HepG2 (cell line): Measurements from ENCODE around the gene REPIN1. TPM values are rescaled to one million over a fixed set of nuclear protein-coding genes. Genes with fewer than 3 reads are reported as not detected.
A peak's percentile ranks its signal among the peaks of the same experiment; 100 is the strongest.

Experiments used
- ATAC-seq: fragments of 200-7000 bp; cut with Tn5 transposase; 3 replicates; pipeline ENCODE4 v1.9.1; 2020; ENCODE audit warnings: mild to moderate bottlenecking, moderate library complexity
- BruUV-seq: library from RNA; stranded (reverse); fragments of 400-500 nt; replicated peaks from 2 replicates; lab custom pipeline; 2021; lab: Mats Ljungman, UMichigan
- CTCF ChIA-PET: fragments of 300-600 bp; formaldehyde crosslinking; extraction: SDS; loops from one replicate; lab custom pipeline; 2021; ENCODE audit warnings: low total read pairs, inconsistent platforms, low intra/inter-chr PET ratio; lab: Yijun Ruan, JAX
- POLR2A ChIA-PET: fragments of 350-600 bp; sonication (Branson Sonifier 250); formaldehyde crosslinking; loops from one replicate; lab custom pipeline; 2020; ENCODE audit warnings: antibody characterized with exemption, inconsistent platforms; lab: Yijun Ruan, JAX
- DNase-seq: peaks from one replicate; pipeline ENCODE4 v3.0.0-alpha.2; 2015; ENCODE audit warnings: low spot score
- FAIRE-seq: peaks from 3 replicates; lab custom pipeline; 2011; peaks lifted over from hg19 to GRCh38; lab: Jason Lieb, UNC
- H2AFZ ChIP-seq: one replicate; pipeline ENCODE4 v1.6.1; 2011; ENCODE audit warnings: low read length, inconsistent platforms
- H3K27ac ChIP-seq: fragments of 300-600 bp; 3 replicates; pipeline ENCODE4 v1.8.0; 2011; ENCODE audit warnings: mixed run types, mild to moderate bottlenecking, mixed read lengths, low read length, inconsistent platforms; ENCODE audit not compliant: insufficient read depth; ENCODE audit errors: extremely low read length
- H3K27me3 ChIP-seq, 2 experiments: fragments of 200-600 bp in 1 of 2; 2 replicates in 1 of 2; 3 replicates in 1 of 2; pipeline versions ENCODE4 v1.6.0 to v1.8.0; 2011; ENCODE audit warnings: low read length in 2 of 2, mild to moderate bottlenecking in 2 of 2, moderate library complexity in 2 of 2, inconsistent platforms in 1 of 2; ENCODE audit not compliant: insufficient read depth in 2 of 2, control insufficient read depth in 1 of 2
- H3K36me3 ChIP-seq, 2 experiments: fragments of 200-600 bp in 1 of 2; replicated peaks in 1 of 2; 2 replicates in 1 of 2; 3 replicates in 1 of 2; pipeline versions ENCODE4 v1.5.1 to v1.8.0; 2011; ENCODE audit warnings: low read length in 2 of 2, inconsistent platforms in 1 of 2; ENCODE audit not compliant: insufficient read depth in 2 of 2, control insufficient read depth in 1 of 2
- H3K4me1 ChIP-seq: 2 replicates; pipeline ENCODE4 v1.5.1; 2012; ENCODE audit warnings: low read length, inconsistent platforms; ENCODE audit not compliant: insufficient read depth
- H3K4me2 ChIP-seq: 2 replicates; pipeline ENCODE4 v1.6.0; 2011; ENCODE audit warnings: low read depth, low read length, inconsistent platforms
- H3K4me3 ChIP-seq, 3 experiments: fragments of 200-600 bp in 1 of 3; sonication (generic), shearing (Covaris generic) in 1 of 3; replicated peaks in 1 of 3; 2 replicates each; pipeline ENCODE4 v1.5.1; 2011 to 2016; ENCODE audit warnings: low read length in 3 of 3, inconsistent platforms in 2 of 3, low read depth in 2 of 3, mild to moderate bottlenecking in 2 of 3, control low read depth in 1 of 3, mixed read lengths in 1 of 3; ENCODE audit not compliant: insufficient read depth in 1 of 3
- H3K79me2 ChIP-seq: one replicate; pipeline ENCODE4 v1.6.1; 2011; ENCODE audit warnings: low read length, inconsistent platforms; ENCODE audit not compliant: insufficient read depth
- H3K9ac ChIP-seq: 2 replicates; pipeline ENCODE4 v1.6.0; 2011; ENCODE audit warnings: mild to moderate bottlenecking, low read depth, low read length, inconsistent platforms; ENCODE audit not compliant: insufficient read depth
- H3K9me3 ChIP-seq: 2 replicates; pipeline ENCODE4 v1.5.1; 2012; ENCODE audit warnings: mild to moderate bottlenecking, low read length
- H4K20me1 ChIP-seq: 2 replicates; pipeline ENCODE4 v1.6.0; 2011; ENCODE audit warnings: inconsistent platforms, mild to moderate bottlenecking, low read length, moderate library complexity; ENCODE audit not compliant: insufficient read depth
- AGO2 ChIP-seq: fragments of 200-400 bp; formaldehyde crosslinking; optimal IDR thresholded peaks from 2 replicates; pipeline ENCODE3; 2017; ENCODE audit warnings: mild to moderate bottlenecking, low read depth, low read length, moderate library complexity
- ARNT2 ChIP-seq: sonication (generic); formaldehyde crosslinking; IDR thresholded peaks from 2 replicates; pipeline ENCODE4 v1.8.0; 2022; ENCODE audit warnings: mild to moderate bottlenecking, low read depth, missing genetic modification reagents, moderate library complexity
- CBX5 ChIP-seq: sonication (generic); formaldehyde crosslinking; IDR thresholded peaks from 2 replicates; pipeline ENCODE4 v1.4.0; 2020; ENCODE audit warnings: missing genetic modification reagents, borderline replicate concordance
- CREB1 ChIP-seq, 2 experiments: fragments of 450-650 bp in 1 of 2; IDR thresholded peaks; 2 replicates each; pipeline ENCODE4 v1.6.1; 2016 to 2017; ENCODE audit warnings: control low read depth in 1 of 2, mild to moderate bottlenecking in 1 of 2, missing compliant biosample characterization in 1 of 2, missing genetic modification characterization in 1 of 2
- ETV6 ChIP-seq: sonication (generic); formaldehyde crosslinking; conservative IDR thresholded peaks from 2 replicates; pipeline ENCODE4 v1.4.0; 2020; ENCODE audit warnings: missing genetic modification reagents
- HNF1B ChIP-seq: sonication (generic); formaldehyde crosslinking; IDR thresholded peaks from 2 replicates; pipeline ENCODE4 v1.5.1; 2020; ENCODE audit warnings: mild to moderate bottlenecking, moderate library complexity, missing genetic modification reagents
- SAFB2 ChIP-seq: sonication (generic); formaldehyde crosslinking; IDR thresholded peaks from 2 replicates; pipeline ENCODE4 v1.5.1; 2020; ENCODE audit warnings: missing genetic modification reagents, low read depth, mild to moderate bottlenecking, borderline replicate concordance
- UBTF ChIP-seq: sonication (generic); formaldehyde crosslinking; IDR thresholded peaks from 2 replicates; pipeline ENCODE4 v1.4.0; 2020; ENCODE audit warnings: mild to moderate bottlenecking, missing genetic modification reagents
- ZFP82 ChIP-seq: sonication (generic); formaldehyde crosslinking; IDR thresholded peaks from 2 replicates; pipeline ENCODE4 v1.5.1; 2020; ENCODE audit warnings: mild to moderate bottlenecking, missing genetic modification reagents, borderline replicate concordance
- ZNF34 ChIP-seq: sonication (generic); formaldehyde crosslinking; IDR thresholded peaks from 2 replicates; pipeline ENCODE4 v1.4.0; 2020; ENCODE audit warnings: mild to moderate bottlenecking, missing genetic modification reagents, borderline replicate concordance
- ZNF513 ChIP-seq: sonication (generic); formaldehyde crosslinking; conservative IDR thresholded peaks from 2 replicates; pipeline ENCODE4 v1.5.0; 2020; ENCODE audit warnings: missing genetic modification reagents
- ZNF569 ChIP-seq: sonication (generic); formaldehyde crosslinking; IDR thresholded peaks from 2 replicates; pipeline ENCODE4 v1.5.0; 2020; ENCODE audit warnings: mild to moderate bottlenecking, missing genetic modification reagents, moderate library complexity, borderline replicate concordance
- ZNF878 ChIP-seq: sonication (generic); formaldehyde crosslinking; IDR thresholded peaks from 2 replicates; pipeline ENCODE4 v1.8.1; 2023; ENCODE audit warnings: mild to moderate bottlenecking, missing genetic modification reagents, moderate library complexity
- WGBS: methylation state at CpG from one replicate; pipeline ENCODE4 v1.1.6; 2017; ENCODE audit warnings: low lambda C conversion rate; 5-methylcytosine and 5-hydroxymethylcytosine counted together
- in situ Hi-C: cut with HindIII; loops from 2 replicates; pipeline ENCODE4 v1.10.0; 2017; ENCODE audit warnings: low pct_unique_long_range_greater_than_20kb; ENCODE audit not compliant: extremely low pct_ligation_motif_present
- intact Hi-C: fragments of 100-400 bp; cut with micrococcal nuclease; formaldehyde crosslinking; loops from one replicate; pipeline ENCODE4 v1.10.0; 2022; ENCODE audit not compliant: unreplicated experiment
- polyA plus RNA-seq, 8 experiments: library from polyadenylated mRNA; depleted of rRNA in 3 of 8; stranded (reverse) in 7 of 8; unstranded in 1 of 8; fragments of >200 nt; fragmentation: Illumina TruSeq in 4 of 8; extraction: Trizol in 4 of 8; gene quantifications; 2 replicates each; pipeline versions ENCODE4 v1.2.1 to v1.2.3, GENCODE V29; 2011 to 2016; ENCODE audit warnings: low read depth in 4 of 8, missing spikeins in 1 of 8, mixed read lengths in 1 of 8; ENCODE audit not compliant: insufficient read depth in 1 of 8
- total RNA-seq, 5 experiments: library from RNA; depleted of rRNA; stranded (reverse); fragments of >200 nt; fragmentation: Illumina TruSeq; extraction: Trizol; gene quantifications; 2 replicates each; pipeline ENCODE4 v1.2.3, GENCODE V29; 2016; ENCODE audit warnings: low read depth in 1 of 5
- TF ChIP-seq, protein P1 (sequence below): sonication (generic); formaldehyde crosslinking; IDR thresholded peaks from 2 replicates; pipeline ENCODE4 v1.8.1; 2023; ENCODE audit warnings: mild to moderate bottlenecking, missing genetic modification reagents

Gene REPIN1
- total and polyA plus RNA-seq, 2 of the 13 experiments (the other 11 are each of a cell fraction or from before 2014, with no cell fraction given), result 69.9 to 108 TPM

GRCh38 chr7:150369748-150370501 is 1.3 kb downstream of the REPIN1 start:
- ATAC-seq (no peak; the same call in 2 of the 3 replicates), FAIRE-seq (no peak), DNase-seq (no peak)
- in situ Hi-C loops, result no loop called here
- Histone ChIP-seq H2AFZ (no peak overlapping the region), H4K20me1 (peaks cover 8% of the 10 kb centered on the region; the same call in 1 of the 2 replicates), H3K4me1 (peaks cover 51% of the 10 kb centered on the region), H3K4me3 (peak overlapping the region; percentile 68 to 84 (median 82)), H3K36me3 (peaks cover 5 to 27% of the 10 kb centered on the region in 2 experiments; a peak in 4 of 5 replicates), H3K9me3 (no peaks in the 10 kb centered on the region), H3K4me2 (peak overlapping the region; percentile 99), H3K27me3 (no peaks in the 10 kb centered on the region), H3K9ac (peak overlapping the region; percentile 95), H3K79me2 (peaks cover 38% of the 10 kb centered on the region), H3K27ac (peak overlapping the region; percentile 100)
- POLR2A ChIA-PET, result interaction anchor here (1.1 to 6.8 kb wide), 15 partner anchors 9 to 532 kb away, joined by 3 to 141 read pairs (median 9); partner anchors contain the start of genes ACTR3C, LRRC61, RARRES2 and ZNF775
- WGBS, result 7% methylated on average over 14 of the region's 23 CpGs
- CTCF ChIA-PET, result no interaction called here
- intact Hi-C loops, result loop anchor here (1.0 kb wide), 1 partner anchor 19 kb away; no protein-coding TSS in a partner anchor
- TSS peak; percentile 40 for BruUV-seq
- TF ChIP-seq CBX5 (CRISPR knock-in tag) (no peak), ZNF878 (0 out of 2 replicates have a peak, but pooled peaks have one; percentile 2), SAFB2 (CRISPR knock-in tag) (no peak), AGO2 (peak; percentile 28), ETV6 (CRISPR knock-in tag) (0 out of 2 replicates have a peak, but pooled peaks have one; percentile 2), HNF1B (CRISPR knock-in tag) (no peak), CREB1 (IDR thresholded peaks at IDR 0.05) (no peak), CREB1 (CRISPR knock-in tag; IDR thresholded peaks at IDR 0.05) (no peak), UBTF (CRISPR knock-in tag) (no peak), ZNF513 (CRISPR knock-in tag) (no peak), ZNF569 (no peak), ZFP82 (CRISPR knock-in tag) (no peak), ARNT2 (CRISPR knock-in tag) (no peak), ZNF34 (CRISPR knock-in tag) (no peak)
- TF ChIP-seq, protein P1, sequence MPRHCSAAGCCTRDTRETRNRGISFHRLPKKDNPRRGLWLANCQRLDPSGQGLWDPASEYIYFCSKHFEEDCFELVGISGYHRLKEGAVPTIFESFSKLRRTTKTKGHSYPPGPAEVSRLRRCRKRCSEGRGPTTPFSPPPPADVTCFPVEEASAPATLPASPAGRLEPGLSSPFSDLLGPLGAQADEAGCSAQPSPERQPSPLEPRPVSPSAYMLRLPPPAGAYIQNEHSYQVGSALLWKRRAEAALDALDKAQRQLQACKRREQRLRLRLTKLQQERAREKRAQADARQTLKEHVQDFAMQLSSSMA (CRISPR knock-in tag), result 0 out of 2 replicates have a peak, but pooled peaks have one; percentile 64
